ENCODE measurements around the gene RTN4IP1.

RTN4IP1 gene

GRCh38 chr6:106530502-106530901, 98.8 kb downstream of the RTN4IP1 start:
- Histone ChIP-seq H3K23ac (ENCODE audit: low read depth, low read length, poor library complexity) (no peak overlapping the region), H2BK5ac (ENCODE audit: low read length) (no peak overlapping the region), H2BK12ac (ENCODE audit: low read length) (no peak overlapping the region), H3K4me2 (ENCODE audit: insufficient read depth, low read length, poor library complexity, severe bottlenecking) (no peak overlapping the region), H3K9me3 (replicated peaks in 1 of 2; ENCODE audit: control insufficient read depth in 2 of 2, insufficient read depth in 1 of 2, low read depth in 1 of 2, low read length in 2 of 2) (no peaks in the 10 kb centered on the region), H3K27ac (replicated peaks; ENCODE audit: low read length) (no peak overlapping the region), H3K36me3 (replicated peaks in 1 of 2; ENCODE audit: control insufficient read depth in 2 of 2, insufficient read depth in 2 of 2, low read length in 2 of 2) (no peaks in the 10 kb centered on the region), H3K4ac (ENCODE audit: low read length) (no peak overlapping the region), H3K18ac (ENCODE audit: low read length) (no peak overlapping the region), H4K91ac (ENCODE audit: low read depth, low read length, poor library complexity) (no peak overlapping the region), H3K9ac (ENCODE audit: low read depth, low read length, poor library complexity) (no peak overlapping the region), H3K27me3 (ENCODE audit: control insufficient read depth in 3 of 3, insufficient read depth in 3 of 3, low read depth in 1 of 3, low read length in 3 of 3) (peaks cover 0 to 27% (median 0%) of the 10 kb centered on the region in 3 experiments), H2AFZ (ENCODE audit: low read length) (no peak overlapping the region), H2BK120ac (ENCODE audit: low read depth, low read length) (no peak overlapping the region), H2AK5ac (ENCODE audit: low read depth, low read length) (no peak overlapping the region), H3K4me1 (ENCODE audit: control insufficient read depth in 2 of 2, insufficient read depth in 1 of 2, low read depth in 1 of 2, low read length in 2 of 2) (no peaks in the 10 kb centered on the region), H3K4me3 (ENCODE audit: low read length in 2 of 2) (no peak overlapping the region), H2BK15ac (ENCODE audit: low read length) (no peak overlapping the region), H4K8ac (ENCODE audit: low read depth, low read length) (no peak overlapping the region), H3K14ac (ENCODE audit: low read length) (no peak overlapping the region), H3K79me1 (ENCODE audit: low read depth, low read length) (no peaks in the 10 kb centered on the region)
- no CpG with 5 or more reads among the region's 1 CpG for WGBS, 2 donors (ENCODE audit: extremely low coverage in 2 of 2, insufficient read length in 2 of 2, insufficient replicate concordance in 1 of 2)
- no peak for DNase-seq (ENCODE audit: low spot score)

GRCh38 chr6:106530026-106530425, 99.3 kb downstream of the RTN4IP1 start:
- no CpG with 5 or more reads among the region's 1 CpG for whole genome bisulfite sequencing, 2 donors (ENCODE audit: extremely low coverage in 2 of 2, insufficient read length in 2 of 2, insufficient replicate concordance in 1 of 2)
- Histone ChIP-seq H3K4ac (ENCODE audit: low read length) (no peak overlapping the region), H2BK5ac (ENCODE audit: low read length) (no peak overlapping the region), H2BK15ac (ENCODE audit: low read length) (no peak overlapping the region), H3K4me2 (ENCODE audit: insufficient read depth, low read length, poor library complexity, severe bottlenecking) (no peak overlapping the region), H3K27ac (replicated peaks; ENCODE audit: low read length) (no peak overlapping the region), H3K27me3 (ENCODE audit: control insufficient read depth in 3 of 3, insufficient read depth in 3 of 3, low read depth in 1 of 3, low read length in 3 of 3) (peaks cover 0 to 32% (median 0%) of the 10 kb centered on the region in 3 experiments), H3K36me3 (replicated peaks in 1 of 2; ENCODE audit: control insufficient read depth in 2 of 2, insufficient read depth in 2 of 2, low read length in 2 of 2) (no peaks in the 10 kb centered on the region), H4K8ac (ENCODE audit: low read depth, low read length) (no peak overlapping the region), H4K91ac (ENCODE audit: low read depth, low read length, poor library complexity) (no peak overlapping the region), H3K14ac (ENCODE audit: low read length) (no peak overlapping the region), H3K9me3 (replicated peaks in 1 of 2; ENCODE audit: control insufficient read depth in 2 of 2, insufficient read depth in 1 of 2, low read depth in 1 of 2, low read length in 2 of 2) (no peaks in the 10 kb centered on the region), H2BK12ac (ENCODE audit: low read length) (no peak overlapping the region), H3K9ac (ENCODE audit: low read depth, low read length, poor library complexity) (no peak overlapping the region), H2AK5ac (ENCODE audit: low read depth, low read length) (no peak overlapping the region), H2AFZ (ENCODE audit: low read length) (no peak overlapping the region), H3K79me1 (ENCODE audit: low read depth, low read length) (no peaks in the 10 kb centered on the region), H3K4me3 (ENCODE audit: low read length in 2 of 2) (no peak overlapping the region), H3K4me1 (ENCODE audit: control insufficient read depth in 2 of 2, insufficient read depth in 1 of 2, low read depth in 1 of 2, low read length in 2 of 2) (no peaks in the 10 kb centered on the region), H2BK120ac (ENCODE audit: low read depth, low read length) (no peak overlapping the region), H3K23ac (ENCODE audit: low read depth, low read length, poor library complexity) (no peak overlapping the region), H3K18ac (ENCODE audit: low read length) (no peak overlapping the region)
- no peak for DNase-seq (ENCODE audit: low spot score)

DNA sequence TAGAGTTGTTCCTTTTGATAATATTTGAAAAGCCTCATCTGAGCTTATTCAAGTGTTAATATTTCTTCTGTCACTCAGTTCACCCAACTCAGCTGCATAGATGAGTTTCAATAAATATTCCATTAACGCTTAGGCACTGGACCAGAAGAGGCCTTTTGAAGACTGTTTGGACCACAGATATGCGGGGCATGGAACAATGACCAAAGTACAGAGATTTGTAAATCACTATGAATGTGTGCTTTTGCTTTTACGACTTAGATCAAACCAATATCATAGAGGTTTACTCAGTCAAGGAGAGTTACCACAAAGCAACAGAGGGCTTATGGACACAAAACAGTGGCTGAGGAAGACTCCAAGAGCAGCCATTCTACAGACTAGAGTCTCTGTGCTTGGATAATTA, 99.9 kb downstream of the RTN4IP1 start:
- Histone ChIP-seq H2BK15ac (ENCODE audit: low read length) (no peak overlapping the region), H3K4me3 (ENCODE audit: low read length in 2 of 2) (no peak overlapping the region), H2AFZ (ENCODE audit: low read length) (no peak overlapping the region), H2AK5ac (ENCODE audit: low read depth, low read length) (no peak overlapping the region), H3K79me1 (ENCODE audit: low read depth, low read length) (no peaks in the 10 kb centered on the region), H3K4me1 (ENCODE audit: control insufficient read depth in 2 of 2, insufficient read depth in 1 of 2, low read depth in 1 of 2, low read length in 2 of 2) (no peaks in the 10 kb centered on the region), H3K18ac (ENCODE audit: low read length) (no peak overlapping the region), H3K4ac (ENCODE audit: low read length) (no peak overlapping the region), H3K4me2 (ENCODE audit: insufficient read depth, low read length, poor library complexity, severe bottlenecking) (no peak overlapping the region), H2BK5ac (ENCODE audit: low read length) (no peak overlapping the region), H3K27ac (replicated peaks; ENCODE audit: low read length) (no peak overlapping the region), H3K27me3 (ENCODE audit: control insufficient read depth in 3 of 3, insufficient read depth in 3 of 3, low read depth in 1 of 3, low read length in 3 of 3) (peaks cover 0 to 38% (median 0%) of the 10 kb centered on the region in 3 experiments), H3K36me3 (replicated peaks in 1 of 2; ENCODE audit: control insufficient read depth in 2 of 2, insufficient read depth in 2 of 2, low read length in 2 of 2) (no peaks in the 10 kb centered on the region), H4K8ac (ENCODE audit: low read depth, low read length) (no peak overlapping the region), H2BK120ac (ENCODE audit: low read depth, low read length) (no peak overlapping the region), H3K14ac (ENCODE audit: low read length) (no peak overlapping the region), H3K9ac (ENCODE audit: low read depth, low read length, poor library complexity) (no peak overlapping the region), H3K23ac (ENCODE audit: low read depth, low read length, poor library complexity) (no peak overlapping the region), H3K9me3 (replicated peaks in 1 of 2; ENCODE audit: control insufficient read depth in 2 of 2, insufficient read depth in 1 of 2, low read depth in 1 of 2, low read length in 2 of 2) (no peaks in the 10 kb centered on the region), H4K91ac (ENCODE audit: low read depth, low read length, poor library complexity) (no peak overlapping the region), H2BK12ac (ENCODE audit: low read length) (no peak overlapping the region)
- WGBS, 2 donors (ENCODE audit: extremely low coverage in 2 of 2, insufficient read length in 2 of 2, insufficient replicate concordance in 1 of 2), result no CpG with 5 or more reads among the region's 3 CpGs
- DNase-seq (ENCODE audit: low spot score), result no peak

GRCh38 chr6:106528521-106528920, 100.8 kb downstream of the RTN4IP1 start:
- Histone ChIP-seq H3K27ac (replicated peaks; ENCODE audit: low read length) (no peak overlapping the region), H3K79me1 (ENCODE audit: low read depth, low read length) (no peaks in the 10 kb centered on the region), H3K4me2 (ENCODE audit: insufficient read depth, low read length, poor library complexity, severe bottlenecking) (no peak overlapping the region), H3K36me3 (replicated peaks in 1 of 2; ENCODE audit: control insufficient read depth in 2 of 2, insufficient read depth in 2 of 2, low read length in 2 of 2) (no peaks in the 10 kb centered on the region), H3K4ac (ENCODE audit: low read length) (no peak overlapping the region), H3K9ac (ENCODE audit: low read depth, low read length, poor library complexity) (no peak overlapping the region), H2BK120ac (ENCODE audit: low read depth, low read length) (no peak overlapping the region), H4K8ac (ENCODE audit: low read depth, low read length) (no peak overlapping the region), H3K14ac (ENCODE audit: low read length) (no peak overlapping the region), H2BK12ac (ENCODE audit: low read length) (no peak overlapping the region), H2BK15ac (ENCODE audit: low read length) (no peak overlapping the region), H2BK5ac (ENCODE audit: low read length) (no peak overlapping the region), H3K9me3 (replicated peaks in 1 of 2; ENCODE audit: control insufficient read depth in 2 of 2, insufficient read depth in 1 of 2, low read depth in 1 of 2, low read length in 2 of 2) (no peaks in the 10 kb centered on the region), H2AK5ac (ENCODE audit: low read depth, low read length) (no peak overlapping the region), H3K4me1 (ENCODE audit: control insufficient read depth in 2 of 2, insufficient read depth in 1 of 2, low read depth in 1 of 2, low read length in 2 of 2) (no peaks in the 10 kb centered on the region), H3K4me3 (ENCODE audit: low read length in 2 of 2) (no peak overlapping the region), H4K91ac (ENCODE audit: low read depth, low read length, poor library complexity) (no peak overlapping the region), H3K18ac (ENCODE audit: low read length) (no peak overlapping the region), H3K27me3 (ENCODE audit: control insufficient read depth in 3 of 3, insufficient read depth in 3 of 3, low read depth in 1 of 3, low read length in 3 of 3) (peaks cover 0 to 32% (median 0%) of the 10 kb centered on the region in 3 experiments), H3K23ac (ENCODE audit: low read depth, low read length, poor library complexity) (no peak overlapping the region), H2AFZ (ENCODE audit: low read length) (no peak overlapping the region)
- WGBS, 2 donors (ENCODE audit: extremely low coverage in 2 of 2, insufficient read length in 2 of 2, insufficient replicate concordance in 1 of 2), result no CpG with 5 or more reads among the region's 2 CpGs
- no peak for DNase-seq (ENCODE audit: low spot score)
